ENCODE results near the gene PHACTR4. TPM values are rescaled to one million over a fixed set of nuclear protein-coding genes. Genes with fewer than 3 reads are reported as not detected.

The PHACTR4 gene
- total and polyA plus RNA-seq, 9 of the 15 experiments (the other 6 are each of a cell fraction or from before 2014, with no cell fraction given) = 6.4 to 43.6 (median 14.2) TPM

DNA sequence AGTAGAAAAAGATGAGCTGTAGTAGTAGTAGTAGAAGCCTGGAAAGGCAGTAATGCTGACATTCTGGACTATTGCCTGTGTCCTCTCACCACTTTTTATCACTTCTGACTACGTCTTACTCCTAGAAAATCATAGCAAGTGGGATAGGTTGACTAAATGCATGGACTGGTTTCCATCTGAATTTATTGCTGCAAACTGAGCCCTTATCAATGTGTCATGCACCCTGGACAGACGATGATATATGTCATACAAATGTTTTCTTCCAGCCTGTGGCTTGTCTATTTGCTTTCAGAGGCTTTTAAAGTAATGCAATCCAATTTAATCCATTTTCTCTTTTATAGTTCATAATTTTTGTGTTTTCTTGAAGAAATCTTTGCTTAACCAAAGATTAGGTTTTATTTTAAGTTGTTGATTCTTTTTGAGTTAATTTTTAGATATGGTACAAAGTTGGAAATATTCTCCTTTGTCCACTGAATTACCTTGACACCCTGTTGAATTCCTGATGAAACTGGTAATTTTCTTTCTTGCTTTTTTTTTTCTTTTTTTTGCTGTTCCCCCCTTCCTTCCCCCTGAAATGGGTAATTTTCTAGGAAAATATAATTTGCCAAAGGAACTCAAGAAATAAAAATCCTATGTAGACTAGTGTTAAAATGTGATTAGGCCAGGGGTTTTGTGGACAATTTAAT lies 47.1 kb downstream of the PHACTR4 start (continued):
- TF ChIP-seq RAD21 (CRISPR knock-in tag; conservative IDR thresholded peaks at IDR 0.05 in 1 of 2, IDR thresholded peaks at IDR 0.05 in 1 of 2) = no peak
- TF ChIP-seq ZNF766 (CRISPR knock-in tag; conservative IDR thresholded peaks at IDR 0.05) = peak; percentile 63; the same call in 1 of the 2 replicates
- no peak for TF ChIP-seq POLR2B (IDR thresholded peaks at IDR 0.05; ENCODE audit: low read depth, partially characterized antibody)
- no peak for TF ChIP-seq FOXM1 (IDR thresholded peaks at IDR 0.05; ENCODE audit: low read depth)
- TF ChIP-seq FOXM1 (CRISPR knock-in tag; IDR thresholded peaks at IDR 0.05; ENCODE audit: low read depth) = no peak
- no peak for TF ChIP-seq NFIX (CRISPR knock-in tag; IDR thresholded peaks at IDR 0.05; ENCODE audit: low read depth)
- no peak for TF ChIP-seq CCAR2 (IDR thresholded peaks at IDR 0.05; ENCODE audit: low read depth, low read length)
- TF ChIP-seq BRD9 (IDR thresholded peaks at IDR 0.05; ENCODE audit: low read depth, partially characterized antibody) = peak; percentile 40
- no peak for TF ChIP-seq KAT2B (IDR thresholded peaks at IDR 0.05; ENCODE audit: low read depth, low read length)
- TF ChIP-seq, protein P1, sequence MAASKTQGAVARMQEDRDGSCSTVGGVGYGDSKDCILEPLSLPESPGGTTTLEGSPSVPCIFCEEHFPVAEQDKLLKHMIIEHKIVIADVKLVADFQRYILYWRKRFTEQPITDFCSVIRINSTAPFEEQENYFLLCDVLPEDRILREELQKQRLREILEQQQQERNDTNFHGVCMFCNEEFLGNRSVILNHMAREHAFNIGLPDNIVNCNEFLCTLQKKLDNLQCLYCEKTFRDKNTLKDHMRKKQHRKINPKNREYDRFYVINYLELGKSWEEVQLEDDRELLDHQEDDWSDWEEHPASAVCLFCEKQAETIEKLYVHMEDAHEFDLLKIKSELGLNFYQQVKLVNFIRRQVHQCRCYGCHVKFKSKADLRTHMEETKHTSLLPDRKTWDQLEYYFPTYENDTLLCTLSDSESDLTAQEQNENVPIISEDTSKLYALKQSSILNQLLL (CRISPR knock-in tag; IDR thresholded peaks at IDR 0.05; ENCODE audit: borderline replicate concordance) = no peak
- no peak for TF ChIP-seq POLR2AphosphoS5 (IDR thresholded peaks at IDR 0.05; ENCODE audit: control insufficient read depth, insufficient read depth, low read depth, low read length)
- no peak for TF ChIP-seq ZSCAN29 (IDR thresholded peaks at IDR 0.05)
- TF ChIP-seq, protein P2, sequence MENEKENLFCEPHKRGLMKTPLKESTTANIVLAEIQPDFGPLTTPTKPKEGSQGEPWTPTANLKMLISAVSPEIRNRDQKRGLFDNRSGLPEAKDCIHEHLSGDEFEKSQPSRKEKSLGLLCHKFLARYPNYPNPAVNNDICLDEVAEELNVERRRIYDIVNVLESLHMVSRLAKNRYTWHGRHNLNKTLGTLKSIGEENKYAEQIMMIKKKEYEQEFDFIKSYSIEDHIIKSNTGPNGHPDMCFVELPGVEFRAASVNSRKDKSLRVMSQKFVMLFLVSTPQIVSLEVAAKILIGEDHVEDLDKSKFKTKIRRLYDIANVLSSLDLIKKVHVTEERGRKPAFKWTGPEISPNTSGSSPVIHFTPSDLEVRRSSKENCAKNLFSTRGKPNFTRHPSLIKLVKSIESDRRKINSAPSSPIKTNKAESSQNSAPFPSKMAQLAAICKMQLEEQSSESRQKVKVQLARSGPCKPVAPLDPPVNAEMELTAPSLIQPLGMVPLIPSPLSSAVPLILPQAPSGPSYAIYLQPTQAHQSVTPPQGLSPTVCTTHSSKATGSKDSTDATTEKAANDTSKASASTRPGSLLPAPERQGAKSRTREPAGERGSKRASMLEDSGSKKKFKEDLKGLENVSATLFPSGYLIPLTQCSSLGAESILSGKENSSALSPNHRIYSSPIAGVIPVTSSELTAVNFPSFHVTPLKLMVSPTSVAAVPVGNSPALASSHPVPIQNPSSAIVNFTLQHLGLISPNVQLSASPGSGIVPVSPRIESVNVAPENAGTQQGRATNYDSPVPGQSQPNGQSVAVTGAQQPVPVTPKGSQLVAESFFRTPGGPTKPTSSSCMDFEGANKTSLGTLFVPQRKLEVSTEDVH (IDR thresholded peaks at IDR 0.05; ENCODE audit: low read depth, partially characterized antibody) = peak; percentile 54
- TF ChIP-seq MEIS2 (IDR thresholded peaks at IDR 0.05; ENCODE audit: partially characterized antibody) = peak; percentile 100
- peak; percentile 57; the same call in 1 of the 2 replicates for TF ChIP-seq ZNF24 (IDR thresholded peaks at IDR 0.05)
- TF ChIP-seq, protein P3, sequence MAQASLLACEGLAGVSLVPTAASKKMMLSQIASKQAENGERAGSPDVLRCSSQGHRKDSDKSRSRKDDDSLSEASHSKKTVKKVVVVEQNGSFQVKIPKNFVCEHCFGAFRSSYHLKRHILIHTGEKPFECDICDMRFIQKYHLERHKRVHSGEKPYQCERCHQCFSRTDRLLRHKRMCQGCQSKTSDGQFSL (CRISPR knock-in tag; IDR thresholded peaks at IDR 0.05) = no peak
- TF ChIP-seq, protein P3 (tag; IDR thresholded peaks at IDR 0.05) = no peak
- TF ChIP-seq BMI1 (IDR thresholded peaks at IDR 0.05; ENCODE audit: low read length) = no peak
- no peak for TF ChIP-seq NR3C1 (CRISPR knock-in tag; IDR thresholded peaks at IDR 0.05)
- 0 out of 2 replicates have a peak, but pooled peaks have one; percentile 30 for TF ChIP-seq KLF6 (CRISPR knock-in tag; IDR thresholded peaks at IDR 0.05; ENCODE audit: borderline replicate concordance)
- TF ChIP-seq DNMT1 (IDR thresholded peaks at IDR 0.05) = no peak
- TF ChIP-seq CREB1 (IDR thresholded peaks at IDR 0.05) = peak; percentile 19; the same call in 1 of the 2 replicates
- TF ChIP-seq CREB1 (CRISPR knock-in tag; IDR thresholded peaks at IDR 0.05) = no peak
- TF ChIP-seq HEY1 (CRISPR knock-in tag; IDR thresholded peaks at IDR 0.05; ENCODE audit: borderline replicate concordance) = no peak
- TF ChIP-seq ATF7 (IDR thresholded peaks at IDR 0.05) = peak; percentile 54; the same call in 1 of the 2 replicates

Data from K562 (cell line).